ENCODE results near the gene ARHGEF39. TPM values are rescaled to one million over a fixed set of nuclear protein-coding genes. Genes with fewer than 3 reads are reported as not detected.

ARHGEF39 gene
- polyA plus RNA-seq, 4 donors = 0.54 to 8.7 (median 3.3) TPM

DNA sequence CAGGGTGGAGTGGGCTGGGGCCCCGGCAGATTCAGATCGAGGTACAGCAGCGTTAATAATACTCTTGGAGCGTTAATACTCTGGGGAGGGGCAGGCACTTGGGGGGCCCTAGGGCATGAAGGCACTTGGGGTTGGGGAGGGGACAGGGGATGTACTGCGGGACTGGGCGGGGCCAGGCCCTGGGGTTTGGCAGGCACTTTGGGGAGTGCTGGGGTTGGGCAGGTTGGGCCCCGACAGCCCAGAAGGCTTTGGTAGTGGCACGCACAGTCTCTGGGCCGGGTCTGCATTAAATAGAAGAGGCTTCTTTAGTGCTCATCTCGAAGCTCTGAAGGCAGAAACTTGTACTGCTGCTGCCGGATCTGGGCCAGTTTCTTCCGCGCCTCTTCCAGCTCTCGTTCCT is 32.5 kb upstream of the ARHGEF39 start:
- H3K36me3 ChIP-seq (ENCODE audit: control insufficient read depth in 3 of 3, insufficient read depth in 2 of 3, low read depth in 1 of 3, low read length in 3 of 3) = peaks cover 19 to 52% (median 39%) of the 10 kb centered on the region in 3 donors
- peaks cover 0 to 7% (median 0%) of the 10 kb centered on the region in 3 donors for H3K4me1 ChIP-seq (ENCODE audit: control insufficient read depth in 3 of 3, insufficient read depth in 2 of 3, low read depth in 1 of 3, low read length in 2 of 3)
- FAIRE-seq = no peak
- no peak for DNase-seq
- no peaks in the 10 kb centered on the region for H3K9me3 ChIP-seq (ENCODE audit: control insufficient read depth in 2 of 2, insufficient read depth in 1 of 2, low read depth in 1 of 2, low read length in 1 of 2)
- no peak overlapping the region for H3K4me3 ChIP-seq (ENCODE audit: low read depth in 1 of 3, low read length in 3 of 3)
- H3K27me3 ChIP-seq (ENCODE audit: control insufficient read depth in 3 of 3, insufficient read depth in 3 of 3, low read length in 3 of 3) = no peaks in the 10 kb centered on the region
- 78 to 85% (median 80%) methylated on average over 14 of the region's 14 CpGs for WGBS, 3 donors
- H3K27ac ChIP-seq (ENCODE audit: low read depth in 1 of 3, low read length in 2 of 3) = no peak overlapping the region

DNA sequence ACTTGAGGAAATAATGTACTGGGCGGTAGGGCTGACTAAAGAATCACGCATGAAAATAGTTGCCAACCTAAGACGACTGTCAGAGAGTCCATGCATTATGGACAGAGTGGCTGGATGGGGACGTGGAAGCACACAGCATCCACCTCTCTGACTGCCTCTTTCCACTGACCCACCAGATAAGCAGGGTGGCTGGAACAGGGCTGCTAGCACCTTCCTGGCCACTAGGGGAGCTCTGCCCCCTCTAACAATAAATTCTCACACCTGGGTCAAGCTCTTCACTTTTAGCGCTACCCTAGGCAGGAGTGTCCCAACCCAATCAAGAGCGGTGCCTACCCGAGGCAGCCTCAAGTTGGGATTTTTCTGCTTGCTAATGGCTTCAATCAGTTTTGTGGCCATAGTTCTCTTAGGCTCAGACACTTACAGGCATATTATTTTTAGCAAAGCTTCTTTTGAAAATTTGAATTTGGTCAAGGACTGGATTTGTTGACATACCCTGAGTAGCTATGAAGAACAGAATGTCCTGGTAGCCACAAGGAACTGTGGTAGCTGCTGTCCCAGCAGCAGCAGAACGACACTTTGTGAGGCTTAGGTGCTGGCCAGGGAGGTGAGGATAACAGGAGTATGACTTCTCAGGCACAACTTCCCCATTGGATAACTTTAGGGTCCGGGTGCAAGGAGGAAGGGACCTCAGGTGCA is 31.7 kb upstream of the ARHGEF39 start:
- 35 to 38% (median 35%) methylated on average over 9 of the region's 9 CpGs for WGBS, 3 donors
- H3K36me3 ChIP-seq (ENCODE audit: control insufficient read depth in 3 of 3, insufficient read depth in 2 of 3, low read depth in 1 of 3, low read length in 3 of 3) = peaks cover 19 to 48% (median 39%) of the 10 kb centered on the region in 3 donors
- no peak overlapping the region for H3K4me3 ChIP-seq (ENCODE audit: low read depth in 1 of 3, low read length in 3 of 3)
- H3K9me3 ChIP-seq (ENCODE audit: control insufficient read depth in 2 of 2, insufficient read depth in 1 of 2, low read depth in 1 of 2, low read length in 1 of 2) = no peaks in the 10 kb centered on the region
- peak; percentile 62 to 71 for DNase-seq
- no peak for FAIRE-seq
- H3K4me1 ChIP-seq (ENCODE audit: control insufficient read depth in 3 of 3, insufficient read depth in 2 of 3, low read depth in 1 of 3, low read length in 2 of 3) = peaks cover 0 to 7% (median 0%) of the 10 kb centered on the region in 3 donors
- H3K27ac ChIP-seq (ENCODE audit: low read depth in 1 of 3, low read length in 2 of 3) = peak overlapping the region in 1 of 3 donors; percentile 61
- H3K27me3 ChIP-seq (ENCODE audit: control insufficient read depth in 3 of 3, insufficient read depth in 3 of 3, low read length in 3 of 3) = no peaks in the 10 kb centered on the region

DNA sequence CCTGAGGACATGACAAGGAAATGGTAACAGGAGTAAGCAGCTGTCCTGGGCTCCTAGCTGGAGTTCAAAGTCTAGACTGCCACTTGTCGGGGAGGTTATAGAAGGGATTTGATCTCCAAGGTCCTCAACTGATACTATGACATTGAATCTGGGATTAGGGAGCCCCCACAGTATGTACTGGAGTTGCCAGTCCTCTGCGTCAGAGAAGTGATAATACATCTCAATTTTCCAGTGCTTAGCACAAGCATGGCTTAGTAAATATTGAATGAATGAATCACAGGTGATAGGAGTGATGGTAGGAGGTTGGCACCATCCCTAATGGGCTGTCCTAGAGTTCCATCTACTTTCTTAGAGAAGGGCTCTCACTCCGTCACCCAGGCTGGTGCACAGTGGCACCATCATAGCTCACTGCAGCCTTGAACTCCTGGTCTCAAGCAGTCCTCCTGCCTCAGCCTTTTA is 31.0 kb upstream of the ARHGEF39 start:
- DNase-seq (peak; percentile 42 to 82), FAIRE-seq (no peak)
- H3K36me3 ChIP-seq (ENCODE audit: control insufficient read depth in 3 of 3, insufficient read depth in 2 of 3, low read depth in 1 of 3, low read length in 3 of 3) = peaks cover 15 to 43% (median 34%) of the 10 kb centered on the region in 3 donors
- H3K27ac ChIP-seq (ENCODE audit: low read depth in 1 of 3, low read length in 2 of 3) = peak overlapping the region in 1 of 3 donors; percentile 61
- 24 to 65% (median 46%) methylated on average over 3 of the region's 3 CpGs for WGBS, 3 donors
- no peaks in the 10 kb centered on the region for H3K9me3 ChIP-seq (ENCODE audit: control insufficient read depth in 2 of 2, insufficient read depth in 1 of 2, low read depth in 1 of 2, low read length in 1 of 2)
- no peaks in the 10 kb centered on the region for H3K27me3 ChIP-seq (ENCODE audit: control insufficient read depth in 3 of 3, insufficient read depth in 3 of 3, low read length in 3 of 3)
- H3K4me3 ChIP-seq (ENCODE audit: low read depth in 1 of 3, low read length in 3 of 3) = no peak overlapping the region
- H3K4me1 ChIP-seq (ENCODE audit: control insufficient read depth in 3 of 3, insufficient read depth in 2 of 3, low read depth in 1 of 3, low read length in 2 of 3) = peaks cover 0 to 12% (median 0%) of the 10 kb centered on the region in 3 donors

DNA sequence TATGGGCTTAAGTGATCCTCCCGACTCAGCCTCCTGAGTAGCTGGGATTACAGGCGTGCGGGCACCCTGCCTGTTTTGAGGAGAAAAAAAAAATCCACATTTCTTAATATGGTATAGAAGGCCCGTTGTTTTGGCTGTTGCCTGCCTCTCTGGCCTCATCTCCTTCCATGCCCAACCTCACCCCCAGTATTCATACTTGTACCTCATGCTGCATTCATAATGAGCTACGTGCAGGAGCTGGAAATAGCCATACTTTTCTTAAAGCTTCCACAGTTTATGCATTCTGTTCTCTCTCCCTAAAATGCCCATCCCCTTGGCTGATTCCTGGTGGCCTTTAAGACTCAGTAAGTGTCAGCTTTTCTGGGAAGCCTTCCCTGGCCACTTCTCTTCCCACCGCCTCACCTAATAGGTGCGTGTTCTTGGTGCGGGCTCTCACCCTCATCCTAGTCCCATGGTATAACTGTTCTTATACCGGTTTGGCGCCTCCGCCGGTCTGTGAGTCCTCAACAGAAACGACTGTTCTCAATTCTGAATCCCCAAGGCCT is 26.8 kb upstream of the ARHGEF39 start:
- Histone ChIP-seq H3K4me3 (ENCODE audit: low read depth in 1 of 3, low read length in 3 of 3) (no peak overlapping the region), H3K36me3 (ENCODE audit: control insufficient read depth in 3 of 3, insufficient read depth in 2 of 3, low read depth in 1 of 3, low read length in 3 of 3) (peaks cover 0 to 17% (median under 1%) of the 10 kb centered on the region in 3 donors), H3K27ac (ENCODE audit: low read depth in 1 of 3, low read length in 2 of 3) (peak overlapping the region in 2 of 3 donors; percentile 63 to 77), H3K9me3 (ENCODE audit: control insufficient read depth in 2 of 2, insufficient read depth in 1 of 2, low read depth in 1 of 2, low read length in 1 of 2) (no peaks in the 10 kb centered on the region), H3K27me3 (ENCODE audit: control insufficient read depth in 3 of 3, insufficient read depth in 3 of 3, low read length in 3 of 3) (peaks cover 0 to 6% (median 0%) of the 10 kb centered on the region in 3 donors), H3K4me1 (ENCODE audit: control insufficient read depth in 3 of 3, insufficient read depth in 2 of 3, low read depth in 1 of 3, low read length in 2 of 3) (peaks cover 6 to 23% (median 8%) of the 10 kb centered on the region in 3 donors)
- WGBS, 3 donors = 75 to 92% (median 85%) methylated on average over 13 of the region's 13 CpGs
- FAIRE-seq (no peak), DNase-seq (peak in 1 of 2 donors; percentile 11)

DNA sequence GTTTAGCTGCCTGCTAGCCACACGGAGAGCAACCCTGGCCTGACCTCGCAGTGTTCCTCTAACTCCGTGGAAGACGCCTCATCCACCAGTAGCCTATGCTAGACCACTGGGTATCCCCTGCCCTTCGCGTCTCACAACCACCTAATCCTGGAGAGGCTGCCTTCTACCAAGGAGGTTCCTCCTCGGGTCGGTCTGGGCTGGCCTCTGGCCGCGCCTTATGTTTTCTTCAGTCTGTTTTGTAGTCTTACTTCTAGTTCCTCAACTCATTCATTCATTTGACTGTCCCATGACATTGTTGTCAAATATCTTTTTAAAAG is 26.3 kb upstream of the ARHGEF39 start:
- peaks cover 0 to 16% (median 0%) of the 10 kb centered on the region in 3 donors for H3K36me3 ChIP-seq (ENCODE audit: control insufficient read depth in 3 of 3, insufficient read depth in 2 of 3, low read depth in 1 of 3, low read length in 3 of 3)
- WGBS, 3 donors = 18 to 30% (median 20%) methylated on average over 10 of the region's 10 CpGs
- H3K27ac ChIP-seq (ENCODE audit: low read depth in 1 of 3, low read length in 2 of 3) = peak overlapping the region in 2 of 3 donors; percentile 63 to 77
- no peaks in the 10 kb centered on the region for H3K9me3 ChIP-seq (ENCODE audit: control insufficient read depth in 2 of 2, insufficient read depth in 1 of 2, low read depth in 1 of 2, low read length in 1 of 2)
- H3K27me3 ChIP-seq (ENCODE audit: control insufficient read depth in 3 of 3, insufficient read depth in 3 of 3, low read length in 3 of 3) = peaks cover 0 to 6% (median 0%) of the 10 kb centered on the region in 3 donors
- H3K4me1 ChIP-seq (ENCODE audit: control insufficient read depth in 3 of 3, insufficient read depth in 2 of 3, low read depth in 1 of 3, low read length in 2 of 3) = peaks cover 6 to 23% (median 8%) of the 10 kb centered on the region in 3 donors
- H3K4me3 ChIP-seq (ENCODE audit: low read depth in 1 of 3, low read length in 3 of 3) = peak overlapping the region; percentile 58 to 85 (median 81)
- DNase-seq (peak in 1 of 2 donors; percentile 12), FAIRE-seq (no peak)

DNA sequence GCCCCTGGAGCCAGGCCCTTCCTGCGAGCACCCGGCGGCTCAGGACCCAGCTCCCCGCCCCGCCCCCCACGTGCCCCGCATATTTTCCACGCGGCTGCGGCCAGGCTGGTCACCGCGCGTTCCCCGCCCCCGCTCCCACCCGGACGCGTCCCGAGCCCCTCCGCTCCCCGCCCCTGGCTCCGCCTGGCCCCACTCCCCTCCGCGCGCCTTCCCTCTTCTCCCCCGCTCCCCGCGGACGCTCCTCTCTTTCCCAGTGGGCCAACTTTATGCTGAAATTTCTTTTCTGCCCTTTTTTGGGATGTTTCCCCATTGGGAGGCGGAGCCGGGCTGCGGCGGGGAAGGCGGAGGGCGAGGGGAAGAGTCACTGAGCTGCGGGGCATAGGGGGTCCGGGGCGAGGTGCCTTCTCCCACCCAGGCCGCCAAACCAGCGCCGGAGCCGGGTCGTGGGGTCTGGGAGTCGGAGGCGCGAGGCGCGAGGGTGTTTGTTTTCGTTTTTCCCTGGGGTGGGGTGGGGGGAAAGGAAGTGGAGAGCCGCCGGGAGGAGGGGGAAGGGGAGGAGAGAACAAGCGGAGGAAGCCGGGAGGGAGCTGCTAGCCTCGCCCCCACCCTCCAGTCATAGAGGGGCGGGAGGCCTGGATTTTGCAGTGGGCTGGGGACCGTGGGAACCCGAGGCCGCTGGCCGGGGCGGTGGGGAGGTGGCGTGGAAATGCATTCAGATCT is 25.8 kb upstream of the ARHGEF39 start:
- Histone ChIP-seq H3K4me3 (ENCODE audit: low read depth in 1 of 3, low read length in 3 of 3) (peak overlapping the region; percentile 58 to 85 (median 81)), H3K36me3 (ENCODE audit: control insufficient read depth in 3 of 3, insufficient read depth in 2 of 3, low read depth in 1 of 3, low read length in 3 of 3) (peaks cover 0 to 17% (median 0%) of the 10 kb centered on the region in 3 donors), H3K27me3 (ENCODE audit: control insufficient read depth in 3 of 3, insufficient read depth in 3 of 3, low read length in 3 of 3) (peaks cover 0 to 6% (median 0%) of the 10 kb centered on the region in 3 donors), H3K27ac (ENCODE audit: low read depth in 1 of 3, low read length in 2 of 3) (peak overlapping the region in 2 of 3 donors; percentile 77 to 85), H3K9me3 (ENCODE audit: control insufficient read depth in 2 of 2, insufficient read depth in 1 of 2, low read depth in 1 of 2, low read length in 1 of 2) (no peaks in the 10 kb centered on the region), H3K4me1 (ENCODE audit: control insufficient read depth in 3 of 3, insufficient read depth in 2 of 3, low read depth in 1 of 3, low read length in 2 of 3) (peaks cover 6 to 19% (median 8%) of the 10 kb centered on the region in 3 donors)
- DNase-seq = peak; percentile 43 to 68
- FAIRE-seq = no peak
- 0 to 1% (median 1%) methylated on average over 34 to 61 of the region's 61 CpGs for WGBS, 3 donors

DNA sequence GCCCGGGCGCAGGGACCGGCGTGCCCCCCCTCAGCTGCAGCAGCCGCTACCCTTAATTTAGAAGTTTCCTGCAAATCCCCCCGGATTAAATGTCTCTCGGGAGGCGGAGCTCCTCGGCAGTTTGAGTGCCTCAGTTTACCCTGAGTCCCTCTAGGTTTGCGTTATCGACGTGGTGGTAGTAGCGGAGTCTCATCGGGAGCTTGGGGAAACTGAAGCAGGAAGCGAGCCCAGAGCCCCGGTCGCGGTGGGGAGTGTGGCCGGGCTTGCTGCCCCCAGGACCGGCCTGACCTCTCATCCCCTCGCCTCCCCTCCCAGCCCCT is 25.3 kb upstream of the ARHGEF39 start:
- FAIRE-seq (no peak), DNase-seq (no peak)
- 0 to 1% (median 0%) methylated on average over 20 to 21 of the region's 21 CpGs for WGBS, 3 donors
- H3K36me3 ChIP-seq (ENCODE audit: control insufficient read depth in 3 of 3, insufficient read depth in 2 of 3, low read depth in 1 of 3, low read length in 3 of 3) = peaks cover 0 to 21% (median 0%) of the 10 kb centered on the region in 3 donors
- H3K9me3 ChIP-seq (ENCODE audit: control insufficient read depth in 2 of 2, insufficient read depth in 1 of 2, low read depth in 1 of 2, low read length in 1 of 2) = no peaks in the 10 kb centered on the region
- H3K27ac ChIP-seq (ENCODE audit: low read depth in 1 of 3, low read length in 2 of 3) = peak overlapping the region in 2 of 3 donors; percentile 77 to 85
- peak overlapping the region; percentile 47 to 85 (median 81) for H3K4me3 ChIP-seq (ENCODE audit: low read depth in 1 of 3, low read length in 3 of 3)
- peaks cover 6 to 16% (median 8%) of the 10 kb centered on the region in 3 donors for H3K4me1 ChIP-seq (ENCODE audit: control insufficient read depth in 3 of 3, insufficient read depth in 2 of 3, low read depth in 1 of 3, low read length in 2 of 3)
- H3K27me3 ChIP-seq (ENCODE audit: control insufficient read depth in 3 of 3, insufficient read depth in 3 of 3, low read length in 3 of 3) = peaks cover 0 to 6% (median 0%) of the 10 kb centered on the region in 3 donors
